GM21367 (cell line): ENCODE measurements around the gene N4BP2L2.

Experiments used
- ATAC-seq: cut with Tn5 transposase; IDR thresholded peaks from one replicate; pipeline ENCODE4 v1.9.1; 2021; ENCODE audit not compliant: unreplicated experiment

N4BP2L2 gene

GRCh38 chr13:32472194-32472621 is 66.4 kb downstream of the N4BP2L2 start:
- peak; percentile 83 for ATAC-seq

- ATAC-seq = no peak
Observed at GRCh38 chr13:32471187-32471922, 67.2 kb downstream of the N4BP2L2 start.

GRCh38 chr13:32468502-32469142 is 70.0 kb downstream of the N4BP2L2 start:
- no peak for ATAC-seq

DNA sequence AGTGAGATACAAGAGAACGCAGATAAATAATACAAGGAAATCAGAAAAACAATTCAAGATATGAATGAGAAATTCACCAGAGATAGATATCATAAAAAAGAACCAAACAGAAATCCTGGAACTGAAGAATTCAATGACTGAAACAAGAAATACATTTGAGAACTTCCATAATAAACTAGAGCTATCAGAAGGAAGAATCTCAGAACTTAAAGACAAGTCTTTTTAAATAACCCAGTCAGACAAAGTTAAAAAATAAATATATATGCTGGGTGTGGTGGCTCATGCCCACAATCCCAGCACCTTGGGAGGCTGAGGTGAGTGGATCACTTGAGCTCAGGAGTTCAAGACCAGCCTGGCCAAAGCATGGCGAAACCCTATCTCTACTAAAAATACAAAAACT is 82.0 kb downstream of the N4BP2L2 start:
- no peak for ATAC-seq

DNA sequence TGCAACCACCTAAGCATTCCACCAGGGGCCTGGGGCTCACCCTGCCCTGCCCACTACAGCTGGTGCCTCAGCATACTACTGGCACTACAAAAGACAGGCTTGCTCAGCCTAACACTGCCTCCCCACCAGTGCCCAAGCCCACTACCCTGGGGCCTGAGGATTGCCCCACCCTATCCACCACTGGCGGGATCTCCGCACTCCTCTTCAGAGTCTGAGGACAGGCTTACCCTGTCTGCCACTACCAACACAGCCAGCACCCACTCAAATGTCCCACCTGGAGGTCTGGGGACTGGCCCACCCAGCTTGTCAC is 83.0 kb downstream of the N4BP2L2 start:
- no peak for ATAC-seq

- ATAC-seq = no peak
Observed at GRCh38 chr13:32454886-32455593, 83.6 kb downstream of the N4BP2L2 start.

DNA sequence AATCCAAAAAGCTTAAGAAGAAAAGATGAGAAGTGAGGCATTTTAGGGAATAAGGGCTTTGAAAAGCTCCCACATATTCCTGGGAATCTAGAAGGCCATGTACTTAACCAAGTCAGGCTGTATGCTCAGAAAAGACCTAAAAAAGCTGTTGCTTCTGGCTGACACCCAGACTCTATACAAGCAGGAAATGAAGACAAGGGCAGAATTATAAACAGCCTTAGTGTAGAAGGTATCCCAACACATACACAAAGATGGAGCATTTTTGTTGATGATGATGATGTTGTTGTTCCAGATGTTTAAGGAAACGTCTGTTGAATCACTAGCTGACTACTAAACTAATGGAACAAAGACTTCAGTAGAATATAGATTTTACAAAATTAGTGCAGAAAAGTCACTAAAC is 84.6 kb downstream of the N4BP2L2 start:
- ATAC-seq = no peak

GRCh38 chr13:32448972-32449371 is 89.6 kb downstream of the N4BP2L2 start:
- ATAC-seq = no peak

- ATAC-seq = no peak
Observed at GRCh38 chr13:32447894-32448623, 90.5 kb downstream of the N4BP2L2 start.

- ATAC-seq = no peak
Observed at GRCh38 chr13:32446773-32447465, 91.7 kb downstream of the N4BP2L2 start.

GRCh38 chr13:32446220-32446619 is 92.4 kb downstream of the N4BP2L2 start:
- ATAC-seq = no peak

- ATAC-seq = no peak
Observed at GRCh38 chr13:32445461-32445860, 93.1 kb downstream of the N4BP2L2 start.

- peak; percentile 49 for ATAC-seq
Observed at GRCh38 chr13:32443111-32443510, 95.5 kb downstream of the N4BP2L2 start.

GRCh38 chr13:32438871-32439270 is 99.7 kb downstream of the N4BP2L2 start:
- no peak for ATAC-seq

DNA sequence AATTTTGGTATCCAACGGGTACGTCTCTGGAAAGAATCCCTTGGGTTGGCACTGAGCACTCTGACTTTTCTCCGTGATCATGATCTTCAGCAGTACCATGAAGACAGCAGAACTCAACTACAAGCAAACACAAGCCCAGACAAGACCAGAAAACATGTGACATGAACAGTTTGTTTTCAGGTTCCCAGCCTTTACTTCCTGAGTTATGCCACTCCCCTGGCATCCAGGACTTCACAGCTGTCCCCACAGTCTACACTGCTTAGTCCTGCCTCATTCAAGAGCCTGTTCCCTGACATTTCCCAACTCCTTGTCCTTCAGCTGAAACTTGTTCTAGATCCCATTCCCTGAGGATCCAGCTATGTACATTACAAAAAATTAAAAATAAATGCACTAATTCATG is 105.7 kb downstream of the N4BP2L2 start:
- no peak for ATAC-seq

GRCh38 chr13:32431361-32431760 is 107.2 kb downstream of the N4BP2L2 start:
- no peak for ATAC-seq

- no peak for ATAC-seq
Observed at GRCh38 chr13:32430018-32430747, 108.4 kb downstream of the N4BP2L2 start.

- no peak for ATAC-seq
Observed at GRCh38 chr13:32429433-32429909, 109.1 kb downstream of the N4BP2L2 start.

DNA sequence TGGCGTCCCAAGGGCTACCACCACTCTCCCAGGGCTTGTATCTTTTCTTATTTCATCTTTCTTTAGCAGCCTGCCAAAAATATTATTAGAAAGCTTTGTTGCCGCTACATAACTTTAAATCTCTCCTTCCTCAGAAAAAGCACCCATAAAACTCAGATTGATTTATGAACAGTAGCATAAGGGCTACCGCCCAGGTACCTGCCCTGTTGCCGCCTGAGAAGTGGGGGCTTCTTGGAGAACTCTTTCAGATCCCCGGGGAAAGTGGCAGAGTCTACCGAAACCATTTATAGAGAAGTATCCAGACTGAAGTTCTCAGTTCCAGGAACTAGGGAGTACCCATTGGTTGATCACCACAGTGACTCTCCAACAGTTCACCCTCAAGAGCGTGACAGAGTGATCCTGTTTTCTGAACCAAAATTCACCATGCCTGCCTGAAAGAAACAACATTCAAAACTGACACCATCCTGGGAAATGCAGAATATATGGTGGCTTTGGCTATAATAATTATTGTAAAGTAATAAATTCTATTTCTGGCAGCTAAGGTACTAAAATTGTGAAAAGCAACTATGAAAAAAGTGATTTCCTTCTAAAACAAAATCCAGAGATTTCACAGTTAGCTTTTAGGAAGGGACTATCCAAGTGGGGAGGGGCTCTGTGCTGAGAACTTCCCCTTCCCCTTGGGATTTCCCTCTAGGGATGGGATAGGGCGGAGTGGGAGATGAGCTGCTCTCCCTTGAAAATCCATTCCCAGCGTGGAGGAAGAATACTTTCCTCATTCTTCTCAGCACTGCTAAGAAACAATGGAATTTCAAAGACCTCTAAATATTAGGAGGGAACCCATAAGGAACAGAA is 109.8 kb downstream of the N4BP2L2 start:
- ATAC-seq = no peak
